ENCODE data around the gene S100A13. TPM values are rescaled to one million over a fixed set of nuclear protein-coding genes. Genes with fewer than 3 reads are reported as not detected.
"Not testable (repeated sequence)": the region's sequence is repeated elsewhere in the genome, so short reads cannot be mapped to it uniquely, and the experiment has no call there.

Gene S100A13
- total and polyA plus RNA-seq, 10 of the 15 experiments (the other 5 are each of a cell fraction or from before 2014, with no cell fraction given): 5.7 to 30.9 (median 9.1) TPM

DNA sequence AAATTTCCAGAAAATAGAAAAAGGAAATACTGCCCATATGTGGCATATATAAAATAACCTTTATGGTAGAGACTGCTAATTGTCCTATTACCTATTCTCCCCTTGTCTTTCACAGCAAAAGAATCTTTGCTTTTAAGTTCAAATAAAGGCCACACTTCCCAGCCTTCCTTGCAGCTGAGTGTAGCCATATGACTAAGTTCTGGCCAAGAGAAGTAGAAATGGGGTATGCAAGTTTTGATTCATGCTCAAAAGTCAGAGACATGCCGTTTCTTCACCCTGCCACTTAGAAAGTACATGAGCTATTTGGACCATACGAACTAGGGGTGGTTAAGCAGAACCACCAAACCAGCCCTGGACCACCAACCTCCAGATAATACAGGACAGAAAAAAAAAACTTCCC, 43.3 kb downstream of the S100A13 start:
- no peaks in the 10 kb centered on the region for H4K20me1 ChIP-seq (ENCODE audit: control insufficient read depth, insufficient read depth)
- intact Hi-C loops (cut with micrococcal nuclease; ENCODE audit: unreplicated experiment): no loop called here
- no peak overlapping the region for H3K9ac ChIP-seq (ENCODE audit: control insufficient read depth, insufficient read depth, low read length)
- no peak overlapping the region for H3K27ac ChIP-seq (ENCODE audit: control insufficient read depth, insufficient read depth)
- no peaks in the 10 kb centered on the region for H3K9me3 ChIP-seq (replicated peaks; ENCODE audit: control insufficient read depth, insufficient read depth, low read length)
- TF ChIP-seq CBX5 (IDR thresholded peaks at IDR 0.05; ENCODE audit: low read depth): no peak
- no peak for TF ChIP-seq TCF12 (IDR thresholded peaks at IDR 0.05; ENCODE audit: low read depth, low read length)
- TF ChIP-seq, protein P1, sequence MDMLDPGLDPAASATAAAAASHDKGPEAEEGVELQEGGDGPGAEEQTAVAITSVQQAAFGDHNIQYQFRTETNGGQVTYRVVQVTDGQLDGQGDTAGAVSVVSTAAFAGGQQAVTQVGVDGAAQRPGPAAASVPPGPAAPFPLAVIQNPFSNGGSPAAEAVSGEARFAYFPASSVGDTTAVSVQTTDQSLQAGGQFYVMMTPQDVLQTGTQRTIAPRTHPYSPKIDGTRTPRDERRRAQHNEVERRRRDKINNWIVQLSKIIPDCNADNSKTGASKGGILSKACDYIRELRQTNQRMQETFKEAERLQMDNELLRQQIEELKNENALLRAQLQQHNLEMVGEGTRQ (IDR thresholded peaks at IDR 0.05; ENCODE audit: borderline replicate concordance, low read depth, low read length): no peak
- ATAC-seq: no peak; the same call in 2 of the 3 replicates
- POLR2A ChIA-PET: no interaction called here
- FAIRE-seq: no peak
- no peaks in the 10 kb centered on the region for H3K4me1 ChIP-seq (ENCODE audit: control insufficient read depth, insufficient read depth, low read length)
- no peaks in the 10 kb centered on the region for H3K36me3 ChIP-seq (ENCODE audit: control insufficient read depth in 2 of 2, insufficient read depth in 2 of 2, low read length in 1 of 2)
- RAD21 ChIA-PET (ENCODE audit: unreplicated experiment): interaction anchor here (1.2 kb wide), 1 partner anchor 32 kb away, joined by 5 read pairs; the partner anchor contains the start of gene S100A14
- no peak overlapping the region for H3K4me2 ChIP-seq (ENCODE audit: control insufficient read depth, insufficient read depth)
- H2AFZ ChIP-seq (ENCODE audit: control insufficient read depth, low read depth, low read length): no peak overlapping the region
- no TSS peak for BruUV-seq (replicated peaks)
- H3K79me2 ChIP-seq (ENCODE audit: control insufficient read depth, insufficient read depth, low read length): no peaks in the 10 kb centered on the region
- in situ Hi-C loops (cut with MboI): no loop called here
- no peak for DNase-seq (ENCODE audit: low read depth, low spot score)
- H3K4me3 ChIP-seq: no peak overlapping the region
- SMC1A ChIA-PET (ENCODE audit: uncharacterized antibody, unreplicated experiment): interaction anchor here (1.0 to 1.8 kb wide), 2 partner anchors 8 to 45 kb away, joined by 3 to 5 read pairs; partner anchors contain the start of gene S100A1
- H3K27me3 ChIP-seq (replicated peaks in 1 of 2; ENCODE audit: control insufficient read depth in 2 of 2, insufficient read depth in 2 of 2, low read length in 1 of 2): no peaks in the 10 kb centered on the region
- WGBS (ENCODE audit: insufficient coverage, insufficient replicate concordance, low lambda C conversion rate, missing lambda C conversion rate): 2% methylated on average over 2 of the region's 2 CpGs
- CTCF ChIA-PET: interaction anchor here (1.0 to 1.8 kb wide), 2 partner anchors 12 to 43 kb away, joined by 3 to 8 read pairs; partner anchors contain the start of gene S100A13

- H3K79me2 ChIP-seq (ENCODE audit: control insufficient read depth, insufficient read depth, low read length); H3K27ac ChIP-seq (ENCODE audit: control insufficient read depth, insufficient read depth); SMC1A ChIA-PET (ENCODE audit: uncharacterized antibody, unreplicated experiment); ATAC-seq; H3K4me3 ChIP-seq; H3K4me1 ChIP-seq (ENCODE audit: control insufficient read depth, insufficient read depth, low read length); in situ Hi-C loops (cut with MboI); H4K20me1 ChIP-seq (ENCODE audit: control insufficient read depth, insufficient read depth); FAIRE-seq; H3K4me2 ChIP-seq (ENCODE audit: control insufficient read depth, insufficient read depth); BruUV-seq (replicated peaks); RAD21 ChIA-PET (ENCODE audit: unreplicated experiment); H3K36me3 ChIP-seq (ENCODE audit: control insufficient read depth in 2 of 2, insufficient read depth in 2 of 2, low read length in 1 of 2); intact Hi-C loops (cut with micrococcal nuclease; ENCODE audit: unreplicated experiment); DNase-seq (ENCODE audit: low read depth, low spot score); H3K9me3 ChIP-seq (replicated peaks; ENCODE audit: control insufficient read depth, insufficient read depth, low read length); H3K27me3 ChIP-seq (replicated peaks in 1 of 2; ENCODE audit: control insufficient read depth in 2 of 2, insufficient read depth in 2 of 2, low read length in 1 of 2); POLR2A ChIA-PET; H3K9ac ChIP-seq (ENCODE audit: control insufficient read depth, insufficient read depth, low read length); H2AFZ ChIP-seq (ENCODE audit: control insufficient read depth, low read depth, low read length): not testable (repeated sequence)
- CTCF ChIA-PET: interaction anchor here (1.0 kb wide), 1 partner anchor 44 kb away, joined by 3 read pairs; the partner anchor contains the start of gene S100A13
- WGBS (ENCODE audit: insufficient coverage, insufficient replicate concordance, low lambda C conversion rate, missing lambda C conversion rate): 50% methylated on average over 2 of the region's 3 CpGs
Observed at GRCh38 chr1:153583514-153583913, 43.8 kb downstream of the S100A13 start.

GRCh38 chr1:153582836-153583235, 44.5 kb downstream of the S100A13 start:
- not testable (repeated sequence) for ATAC-seq; BruUV-seq (replicated peaks)

More at GRCh38 chr1:153582836-153583235, 44.5 kb downstream of the S100A13 start:
- H4K20me1 ChIP-seq (ENCODE audit: control insufficient read depth, insufficient read depth); DNase-seq (ENCODE audit: low read depth, low spot score); H3K9ac ChIP-seq (ENCODE audit: control insufficient read depth, insufficient read depth, low read length); POLR2A ChIA-PET; in situ Hi-C loops (cut with MboI); H3K79me2 ChIP-seq (ENCODE audit: control insufficient read depth, insufficient read depth, low read length); H3K9me3 ChIP-seq (replicated peaks; ENCODE audit: control insufficient read depth, insufficient read depth, low read length); RAD21 ChIA-PET (ENCODE audit: unreplicated experiment); FAIRE-seq; SMC1A ChIA-PET (ENCODE audit: uncharacterized antibody, unreplicated experiment); H3K27me3 ChIP-seq (replicated peaks in 1 of 2; ENCODE audit: control insufficient read depth in 2 of 2, insufficient read depth in 2 of 2, low read length in 1 of 2); H3K27ac ChIP-seq (ENCODE audit: control insufficient read depth, insufficient read depth); H3K4me3 ChIP-seq; H3K36me3 ChIP-seq (ENCODE audit: control insufficient read depth in 2 of 2, insufficient read depth in 2 of 2, low read length in 1 of 2); H3K4me1 ChIP-seq (ENCODE audit: control insufficient read depth, insufficient read depth, low read length); H3K4me2 ChIP-seq (ENCODE audit: control insufficient read depth, insufficient read depth); intact Hi-C loops (cut with micrococcal nuclease; ENCODE audit: unreplicated experiment); H2AFZ ChIP-seq (ENCODE audit: control insufficient read depth, low read depth, low read length): not testable (repeated sequence)
- WGBS (ENCODE audit: insufficient coverage, insufficient replicate concordance, low lambda C conversion rate, missing lambda C conversion rate): 74% methylated on average over 13 of the region's 34 CpGs
- CTCF ChIA-PET: interaction anchor here (2.0 kb wide), 1 partner anchor 72 kb away, joined by 7 read pairs; no protein-coding TSS in a partner anchor
